ENCODE results near the gene BPIFB1.

The BPIFB1 gene

GRCh38 chr20:33317424-33318095 lies 34.5 kb downstream of the BPIFB1 start:
- Histone ChIP-seq H3K4me3 (replicated peaks; ENCODE audit: low read depth, low read length) (no peak overlapping the region), H3K36me3 (ENCODE audit: control insufficient read depth, insufficient read depth, low read length) (no peaks in the 10 kb centered on the region), H3K27me3 (replicated peaks; ENCODE audit: control insufficient read depth, insufficient read depth, low read length) (no peaks in the 10 kb centered on the region; the same call in none of the 2 replicates)
- TF ChIP-seq CTCF (IDR thresholded peaks at IDR 0.05; ENCODE audit: insufficient read depth, low read length, poor library complexity, severe bottlenecking) = no peak
- DNase-seq (ENCODE audit: extremely low read depth, insufficient read length) = no peak

GRCh38 chr20:33318096-33318429 lies 35.0 kb downstream of the BPIFB1 start:
- Histone ChIP-seq H3K36me3 (ENCODE audit: control insufficient read depth, insufficient read depth, low read length) (no peaks in the 10 kb centered on the region), H3K27me3 (replicated peaks; ENCODE audit: control insufficient read depth, insufficient read depth, low read length) (no peaks in the 10 kb centered on the region; the same call in none of the 2 replicates), H3K4me3 (replicated peaks; ENCODE audit: low read depth, low read length) (no peak overlapping the region)
- TF ChIP-seq CTCF (IDR thresholded peaks at IDR 0.05; ENCODE audit: insufficient read depth, low read length, poor library complexity, severe bottlenecking) = no peak
- no peak for DNase-seq (ENCODE audit: extremely low read depth, insufficient read length)

- DNase-seq (ENCODE audit: extremely low read depth, insufficient read length) = no peak
- H3K36me3 ChIP-seq (ENCODE audit: control insufficient read depth, insufficient read depth, low read length) = no peaks in the 10 kb centered on the region
- peaks cover 2% of the 10 kb centered on the region for H3K27me3 ChIP-seq (replicated peaks; ENCODE audit: control insufficient read depth, insufficient read depth, low read length)
- no peak for TF ChIP-seq CTCF (IDR thresholded peaks at IDR 0.05; ENCODE audit: insufficient read depth, low read length, poor library complexity, severe bottlenecking)
- H3K4me3 ChIP-seq (replicated peaks; ENCODE audit: low read depth, low read length) = no peak overlapping the region
Observed at GRCh38 chr20:33320006-33320405, 37.0 kb downstream of the BPIFB1 start.

- H3K36me3 ChIP-seq (ENCODE audit: control insufficient read depth, insufficient read depth, low read length) = no peaks in the 10 kb centered on the region
- TF ChIP-seq CTCF (IDR thresholded peaks at IDR 0.05; ENCODE audit: insufficient read depth, low read length, poor library complexity, severe bottlenecking) = no peak
- no peak for DNase-seq (ENCODE audit: extremely low read depth, insufficient read length)
- H3K27me3 ChIP-seq (replicated peaks; ENCODE audit: control insufficient read depth, insufficient read depth, low read length) = peaks cover 2% of the 10 kb centered on the region
- H3K4me3 ChIP-seq (replicated peaks; ENCODE audit: low read depth, low read length) = no peak overlapping the region
Observed at GRCh38 chr20:33322456-33322855, 39.4 kb downstream of the BPIFB1 start.

GRCh38 chr20:33323236-33323635 lies 40.2 kb downstream of the BPIFB1 start:
- no peak for DNase-seq (ENCODE audit: extremely low read depth, insufficient read length)
- Histone ChIP-seq H3K27me3 (replicated peaks; ENCODE audit: control insufficient read depth, insufficient read depth, low read length) (peaks cover 2% of the 10 kb centered on the region), H3K4me3 (replicated peaks; ENCODE audit: low read depth, low read length) (no peak overlapping the region), H3K36me3 (ENCODE audit: control insufficient read depth, insufficient read depth, low read length) (no peaks in the 10 kb centered on the region)
- TF ChIP-seq CTCF (IDR thresholded peaks at IDR 0.05; ENCODE audit: insufficient read depth, low read length, poor library complexity, severe bottlenecking) = no peak

- no peak for DNase-seq (ENCODE audit: extremely low read depth, insufficient read length)
- Histone ChIP-seq H3K36me3 (ENCODE audit: control insufficient read depth, insufficient read depth, low read length) (no peaks in the 10 kb centered on the region), H3K27me3 (replicated peaks; ENCODE audit: control insufficient read depth, insufficient read depth, low read length) (peaks cover 2% of the 10 kb centered on the region), H3K4me3 (replicated peaks; ENCODE audit: low read depth, low read length) (no peak overlapping the region)
- no peak for TF ChIP-seq CTCF (IDR thresholded peaks at IDR 0.05; ENCODE audit: insufficient read depth, low read length, poor library complexity, severe bottlenecking)
Observed at GRCh38 chr20:33325350-33325749, 42.3 kb downstream of the BPIFB1 start.
